SK-N-SH (cell line): Measurements from ENCODE around the gene ZCCHC3. TPM values are rescaled to one million over a fixed set of nuclear protein-coding genes. Genes with fewer than 3 reads are reported as not detected.

Source experiments
- CTCF ChIA-PET: fragments of 300-600, 350-600 bp; formaldehyde crosslinking; extraction: SDS; loops from one replicate; lab custom pipeline; 2021; lab: Yijun Ruan, JAX
- POLR2A ChIA-PET: fragments of 350-600 bp; sonication (Branson Sonifier 250); formaldehyde crosslinking; extraction: SDS; loops from one replicate; lab custom pipeline; 2020; ENCODE audit warnings: antibody characterized with exemption, inconsistent platforms; lab: Yijun Ruan, JAX
- DNase-seq: peaks from one replicate; pipeline ENCODE4 v3.0.0; 2012
- H2AFZ ChIP-seq: fragments of 200-600 bp; sonication (generic); 2 replicates; pipeline ENCODE4 v1.8.1; 2016; ENCODE audit warnings: antibody characterized with exemption, mild to moderate bottlenecking, low read depth
- H3F3A ChIP-seq: fragments of 200-600 bp; sonication (generic); replicated peaks from 2 replicates; pipeline ENCODE3; 2016; ENCODE audit warnings: antibody characterized with exemption, mild to moderate bottlenecking; ENCODE audit not compliant: insufficient read depth
- H3K27ac ChIP-seq, 2 experiments: fragments of 200-500 bp in 1 of 2; fragments of 200-600 bp in 1 of 2; sonication (Bioruptor generic) in 1 of 2; sonication (generic), shearing (Covaris generic) in 1 of 2; 2 replicates each; pipeline versions ENCODE4 v1.5.1 to v1.6.1; 2014 to 2016; ENCODE audit warnings: low read depth in 2 of 2, inconsistent platforms in 1 of 2, low read length in 1 of 2, mild to moderate bottlenecking in 1 of 2, mixed read lengths in 1 of 2
- H3K27me3 ChIP-seq: fragments of 200-600 bp; sonication (generic), shearing (Covaris generic); 2 replicates; pipeline ENCODE4 v1.6.1; 2016; ENCODE audit warnings: mixed run types; ENCODE audit not compliant: insufficient read depth
- H3K36me3 ChIP-seq, 2 experiments: fragments of 200-500 bp in 1 of 2; fragments of 200-600 bp in 1 of 2; sonication (Bioruptor generic) in 1 of 2; sonication (generic) in 1 of 2; replicated peaks in 1 of 2; 2 replicates each; pipeline versions ENCODE3 to v1.5.1; 2014 to 2016; ENCODE audit warnings: low read length in 1 of 2, mild to moderate bottlenecking in 1 of 2; ENCODE audit not compliant: insufficient read depth in 2 of 2, control insufficient read depth in 1 of 2
- H3K4me1 ChIP-seq, 2 experiments: fragments of 200-500 bp in 1 of 2; fragments of 200-600 bp in 1 of 2; sonication (Bioruptor generic) in 1 of 2; sonication (generic), shearing (Covaris generic) in 1 of 2; 2 replicates each; pipeline versions ENCODE4 v1.5.1 to v1.6.1; 2014 to 2016; ENCODE audit warnings: low read depth in 1 of 2, low read length in 1 of 2, mixed run types in 1 of 2; ENCODE audit not compliant: insufficient read depth in 2 of 2, control insufficient read depth in 1 of 2
- H3K4me2 ChIP-seq: fragments of 200-600 bp; sonication (generic), shearing (Covaris generic); 2 replicates; pipeline ENCODE4 v1.6.1; 2017; ENCODE audit warnings: mixed run types
- H3K4me3 ChIP-seq, 2 experiments: fragments of 200-500 bp in 1 of 2; fragments of 200-600 bp in 1 of 2; sonication (Bioruptor generic) in 1 of 2; sonication (generic), shearing (Covaris generic) in 1 of 2; 2 replicates each; pipeline versions ENCODE4 v1.5.1 to v1.8.1; 2014 to 2016; ENCODE audit warnings: low read depth in 2 of 2, inconsistent platforms in 1 of 2, low read length in 1 of 2, mild to moderate bottlenecking in 1 of 2, mixed read lengths in 1 of 2, moderate library complexity in 1 of 2
- H3K79me2 ChIP-seq: fragments of 200-600 bp; sonication (generic); 2 replicates; pipeline ENCODE4 v1.8.1; 2017; ENCODE audit warnings: mild to moderate bottlenecking; ENCODE audit not compliant: insufficient read depth
- H3K9ac ChIP-seq: fragments of 200-600 bp; sonication (generic); 2 replicates; pipeline ENCODE4 v1.6.1; 2017; ENCODE audit warnings: mixed run types
- H3K9me2 ChIP-seq: fragments of 200-600 bp; sonication (generic); 2 replicates; pipeline ENCODE4 v1.6.1; 2017; ENCODE audit warnings: mixed run types
- H3K9me3 ChIP-seq: fragments of 200-600 bp; sonication (generic); 2 replicates; pipeline ENCODE4 v1.6.1; 2017; ENCODE audit warnings: mixed run types, mild to moderate bottlenecking, moderate library complexity
- H4K20me1 ChIP-seq: fragments of 200-600 bp; sonication (generic); 2 replicates; pipeline ENCODE4 v1.6.1; 2017; ENCODE audit warnings: mild to moderate bottlenecking, mixed run types; ENCODE audit not compliant: insufficient read depth
- ELF1 ChIP-seq: IDR thresholded peaks from 2 replicates; pipeline ENCODE4 v1.4.0; 2012
- FOSL2 ChIP-seq: IDR thresholded peaks from 2 replicates; pipeline ENCODE4 v1.4.0; 2012; ENCODE audit warnings: low read depth, mild to moderate bottlenecking, moderate library complexity, borderline replicate concordance
- FOXM1 ChIP-seq: IDR thresholded peaks from 2 replicates; pipeline ENCODE4 v1.4.0; 2012; ENCODE audit warnings: low read depth, mild to moderate bottlenecking
- GATA2 ChIP-seq: sonication (generic); formaldehyde crosslinking; IDR thresholded peaks from 2 replicates; pipeline ENCODE4 v1.5.0; 2020; ENCODE audit warnings: mild to moderate bottlenecking, missing genetic modification reagents
- JUND ChIP-seq: IDR thresholded peaks from 2 replicates; pipeline ENCODE4 v1.4.0; 2012
- NRF1 ChIP-seq: IDR thresholded peaks from 2 replicates; pipeline ENCODE4 v1.6.1; 2012; ENCODE audit warnings: low read depth, mild to moderate bottlenecking, low read length
- POLR2AphosphoS5 ChIP-seq: IDR thresholded peaks from 2 replicates; pipeline ENCODE4 v1.6.1; 2012; ENCODE audit warnings: low read depth, low read length
- RCOR1 ChIP-seq: fragments of 150-350 bp; IDR thresholded peaks from 2 replicates; pipeline ENCODE4 v1.6.1; 2017; ENCODE audit warnings: antibody characterized with exemption, low read length
- TCF12 ChIP-seq: IDR thresholded peaks from 2 replicates; pipeline ENCODE4 v1.4.0; 2012
- TEAD4 ChIP-seq: IDR thresholded peaks from 2 replicates; pipeline ENCODE4 v1.4.0; 2012; ENCODE audit warnings: mild to moderate bottlenecking, borderline replicate concordance; ENCODE audit not compliant: insufficient read depth
- WGBS: methylation state at CpG from one replicate; pipeline ENCODE4 v1.1.6; 2017; ENCODE audit warnings: low lambda C conversion rate; 5-methylcytosine and 5-hydroxymethylcytosine counted together
- polyA plus RNA-seq, 3 experiments: library from polyadenylated mRNA; depleted of rRNA; stranded (reverse); fragments of >200 nt; gene quantifications; 2 replicates each; pipeline ENCODE4 v1.2.3, GENCODE V29; 2012
- TF ChIP-seq, protein P1 (sequence below): IDR thresholded peaks from 2 replicates; pipeline ENCODE4 v1.4.0; 2012; ENCODE audit warnings: low read depth, borderline replicate concordance
- TF ChIP-seq, protein P2 (sequence below): fragments of 150-350 bp; IDR thresholded peaks from 2 replicates; pipeline ENCODE4 v1.6.1; 2016; ENCODE audit warnings: mild to moderate bottlenecking, low read depth, low read length

Gene ZCCHC3
- polyA plus RNA-seq, 1 of the 3 experiments (the other 2 are of a cell fraction), result 9.5 TPM

DNA sequence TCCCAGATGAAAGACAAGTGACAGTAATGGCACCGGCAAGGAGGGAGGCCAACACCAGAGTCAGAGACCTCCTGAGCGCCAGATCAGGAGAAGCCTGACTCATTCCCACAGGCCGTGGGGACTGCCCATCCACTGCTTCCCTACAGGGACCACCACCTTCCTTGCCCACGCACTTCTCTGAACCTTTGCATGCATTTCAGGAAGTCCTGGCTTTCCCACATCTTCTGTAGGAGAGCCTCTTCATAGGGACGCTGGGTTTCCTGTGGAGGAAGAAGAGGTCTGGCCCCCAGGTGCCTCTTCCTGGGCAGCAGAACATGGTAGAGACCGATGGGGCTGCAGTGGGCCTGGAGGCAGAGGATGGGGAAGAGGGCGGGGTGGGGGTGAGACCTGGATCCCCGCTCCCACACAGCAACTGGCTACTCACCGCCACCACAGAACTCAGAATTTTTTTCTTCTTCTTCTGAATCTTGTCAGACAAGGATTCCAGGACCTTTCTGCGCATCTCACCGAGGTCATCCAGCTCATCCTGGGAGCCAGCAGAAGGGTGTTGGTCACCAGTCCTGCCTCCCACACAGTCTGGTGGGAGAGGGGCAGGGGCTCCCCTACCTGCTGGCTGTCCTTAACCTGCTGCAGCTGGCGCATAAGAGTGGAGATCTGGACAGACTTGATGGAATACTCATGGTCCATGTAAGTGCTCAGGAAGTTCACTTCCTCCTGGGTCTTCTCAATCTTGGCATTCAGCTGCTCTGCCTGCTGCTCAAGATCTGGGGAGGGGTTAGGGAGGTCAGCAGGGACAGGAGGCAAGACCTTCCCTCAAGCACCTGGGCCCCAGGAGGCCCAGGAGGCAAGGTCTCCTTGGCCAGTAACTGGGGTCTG is 20.5 kb upstream of the ZCCHC3 start:
- H3K9ac ChIP-seq, result no peak overlapping the region
- TF ChIP-seq JUND, result no peak
- no peak for TF ChIP-seq RCOR1
- TF ChIP-seq TCF12, result no peak
- TF ChIP-seq FOXM1, result no peak
- TF ChIP-seq NRF1, result no peak
- no peak for TF ChIP-seq FOSL2
- TF ChIP-seq, protein P1, sequence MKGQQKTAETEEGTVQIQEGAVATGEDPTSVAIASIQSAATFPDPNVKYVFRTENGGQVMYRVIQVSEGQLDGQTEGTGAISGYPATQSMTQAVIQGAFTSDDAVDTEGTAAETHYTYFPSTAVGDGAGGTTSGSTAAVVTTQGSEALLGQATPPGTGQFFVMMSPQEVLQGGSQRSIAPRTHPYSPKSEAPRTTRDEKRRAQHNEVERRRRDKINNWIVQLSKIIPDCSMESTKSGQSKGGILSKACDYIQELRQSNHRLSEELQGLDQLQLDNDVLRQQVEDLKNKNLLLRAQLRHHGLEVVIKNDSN, result no peak
- no peak for TF ChIP-seq TEAD4
- TF ChIP-seq, protein P2, sequence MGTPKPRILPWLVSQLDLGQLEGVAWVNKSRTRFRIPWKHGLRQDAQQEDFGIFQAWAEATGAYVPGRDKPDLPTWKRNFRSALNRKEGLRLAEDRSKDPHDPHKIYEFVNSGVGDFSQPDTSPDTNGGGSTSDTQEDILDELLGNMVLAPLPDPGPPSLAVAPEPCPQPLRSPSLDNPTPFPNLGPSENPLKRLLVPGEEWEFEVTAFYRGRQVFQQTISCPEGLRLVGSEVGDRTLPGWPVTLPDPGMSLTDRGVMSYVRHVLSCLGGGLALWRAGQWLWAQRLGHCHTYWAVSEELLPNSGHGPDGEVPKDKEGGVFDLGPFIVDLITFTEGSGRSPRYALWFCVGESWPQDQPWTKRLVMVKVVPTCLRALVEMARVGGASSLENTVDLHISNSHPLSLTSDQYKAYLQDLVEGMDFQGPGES, result no peak
- no peak overlapping the region for H3K4me3 ChIP-seq
- ChIA-PET CTCF (interaction anchor here (0.7 to 1.7 kb wide), 2 partner anchors 9 to 10 kb away, joined by 3 to 6 read pairs; no protein-coding TSS in a partner anchor), POLR2A (no interaction called here)
- peaks cover 0 to 23% of the 10 kb centered on the region in 2 experiments for H3K36me3 ChIP-seq
- H3F3A ChIP-seq, result no peaks in the 10 kb centered on the region
- no peaks in the 10 kb centered on the region for H3K9me3 ChIP-seq
- H3K27ac ChIP-seq, result no peak overlapping the region
- DNase-seq, result no peak
- no peaks in the 10 kb centered on the region for H3K9me2 ChIP-seq
- H3K79me2 ChIP-seq, result no peaks in the 10 kb centered on the region
- no peaks in the 10 kb centered on the region for H3K27me3 ChIP-seq
- 93% methylated on average over 11 of the region's 12 CpGs for WGBS
- H3K4me2 ChIP-seq, result no peak overlapping the region
- no peaks in the 10 kb centered on the region for H4K20me1 ChIP-seq
- no peaks in the 10 kb centered on the region for H3K4me1 ChIP-seq
- H2AFZ ChIP-seq, result no peak overlapping the region

DNA sequence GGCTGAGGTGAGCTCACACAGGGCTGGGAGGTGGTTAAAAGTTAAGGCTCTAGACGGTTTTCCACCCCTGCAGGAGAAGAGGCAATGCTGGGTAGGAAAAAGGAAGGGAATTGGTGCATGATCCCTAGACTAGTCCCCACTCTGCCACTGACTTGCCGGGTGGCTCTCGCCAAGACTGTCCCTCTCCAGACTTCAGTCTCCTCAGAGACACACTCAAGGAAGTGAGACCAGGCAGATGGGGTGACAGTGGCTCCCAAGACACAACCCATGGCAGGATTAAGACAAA is 19.9 kb upstream of the ZCCHC3 start:
- CTCF ChIA-PET, result interaction anchor here (0.7 to 1.7 kb wide), 2 partner anchors 9 to 11 kb away, joined by 3 to 6 read pairs; no protein-coding TSS in a partner anchor
- no peak overlapping the region for H3K9ac ChIP-seq
- no peak overlapping the region for H2AFZ ChIP-seq
- no peak for TF ChIP-seq POLR2AphosphoS5
- TF ChIP-seq FOXM1, result no peak
- TF ChIP-seq ELF1, result no peak
- no peak for TF ChIP-seq GATA2 (CRISPR knock-in tag)
- TF ChIP-seq, all 33 proteins: peak for 0
- H3K36me3 ChIP-seq, result peaks cover 0 to 23% of the 10 kb centered on the region in 2 experiments
- POLR2A ChIA-PET, result no interaction called here
- H3K4me2 ChIP-seq, result no peak overlapping the region
- H3K4me1 ChIP-seq, result no peaks in the 10 kb centered on the region
- no peaks in the 10 kb centered on the region for H3F3A ChIP-seq
- no peaks in the 10 kb centered on the region for H4K20me1 ChIP-seq
- no peak overlapping the region for H3K27ac ChIP-seq
- no peak for DNase-seq
- H3K27me3 ChIP-seq, result no peaks in the 10 kb centered on the region
- no peak overlapping the region for H3K4me3 ChIP-seq
- WGBS, result 43% methylated on average over 3 of the region's 3 CpGs
- H3K79me2 ChIP-seq, result no peaks in the 10 kb centered on the region
- no peaks in the 10 kb centered on the region for H3K9me3 ChIP-seq
- no peaks in the 10 kb centered on the region for H3K9me2 ChIP-seq
